PC-9 (cell line): ENCODE data around the gene SERTAD2. TPM values are rescaled to one million over a fixed set of nuclear protein-coding genes. Genes with fewer than 3 reads are reported as not detected.

Source experiments
- BruUV-seq: library from RNA; stranded (reverse); fragments of 400-500 nt; replicated peaks from 2 replicates; lab custom pipeline; 2021; lab: Mats Ljungman, UMichigan
- CTCF ChIA-PET: fragments of 300-600 bp; sonication (Branson Sonifier 250); formaldehyde crosslinking; loops from one replicate; lab custom pipeline; 2022; ENCODE audit warnings: antibody characterized with exemption; lab: Charles Lee
- POLR2A ChIA-PET: fragments of 300-600 bp; sonication (Branson Sonifier 250); formaldehyde crosslinking; loops from one replicate; lab custom pipeline; 2022; ENCODE audit warnings: antibody characterized with exemption; ENCODE audit not compliant: unreplicated experiment; lab: Charles Lee
- DNase-seq, 2 experiments: peaks; one replicate each; pipeline versions ENCODE4 v3.0.0 to v3.0.0-alpha.2; 2015 to 2022; ENCODE audit warnings: mixed read lengths in 1 of 2
- H2AFZ ChIP-seq: fragments of 200-600 bp; sonication (generic); 2 replicates; pipeline ENCODE4 v1.8.1; 2017; ENCODE audit warnings: antibody characterized with exemption
- H3F3A ChIP-seq: fragments of 200-600 bp; sonication (generic); 2 replicates; pipeline ENCODE4 v1.8.1; 2017; ENCODE audit warnings: antibody characterized with exemption, mild to moderate bottlenecking, low read depth; ENCODE audit not compliant: insufficient read depth
- H3K27ac ChIP-seq: fragments of 200-600 bp; sonication (generic); 2 replicates; pipeline ENCODE4 v1.6.1; 2016; ENCODE audit warnings: mixed run types
- H3K27me3 ChIP-seq: fragments of 200-600 bp; sonication (generic); 2 replicates; pipeline ENCODE4 v1.6.1; 2016; ENCODE audit warnings: low read depth, mixed run types; ENCODE audit not compliant: insufficient read depth
- H3K36me3 ChIP-seq: fragments of 200-600 bp; sonication (generic); 2 replicates; pipeline ENCODE4 v1.6.1; 2016; ENCODE audit warnings: low read depth, mixed run types
- H3K4me1 ChIP-seq: fragments of 200-600 bp; sonication (generic); replicated peaks from 2 replicates; pipeline ENCODE4 v1.6.1; 2016; ENCODE audit warnings: mixed run types; ENCODE audit not compliant: insufficient read depth
- H3K4me2 ChIP-seq: fragments of 200-600 bp; sonication (generic); 2 replicates; pipeline ENCODE4 v1.6.1; 2017; ENCODE audit warnings: mixed run types
- H3K4me3 ChIP-seq: fragments of 200-600 bp; sonication (generic); 2 replicates; pipeline ENCODE4 v1.6.1; 2016; ENCODE audit warnings: mixed run types
- H3K79me2 ChIP-seq: fragments of 200-600 bp; sonication (generic); 2 replicates; pipeline ENCODE4 v1.6.1; 2017; ENCODE audit warnings: low read depth, mixed run types
- H3K9me2 ChIP-seq: fragments of 200-600 bp; sonication (generic); 2 replicates; pipeline ENCODE4 v1.8.1; 2017; ENCODE audit warnings: mild to moderate bottlenecking; ENCODE audit not compliant: insufficient read depth
- H3K9me3 ChIP-seq: fragments of 200-600 bp; sonication (generic); 2 replicates; pipeline ENCODE4 v1.8.1; 2016; ENCODE audit warnings: low read depth; ENCODE audit not compliant: insufficient read depth
- H4K20me1 ChIP-seq: fragments of 200-600 bp; sonication (generic); 2 replicates; pipeline ENCODE4 v1.8.1; 2017; ENCODE audit not compliant: insufficient read depth
- EZH2 ChIP-seq: fragments of 200-600 bp; sonication (generic); IDR thresholded peaks from 2 replicates; pipeline ENCODE4 v1.8.0; 2017; ENCODE audit warnings: antibody characterized with exemption, low read depth
- intact Hi-C: fragments of 100-400 bp; cut with micrococcal nuclease; formaldehyde crosslinking; loops from one replicate; pipeline ENCODE4 v1.10.0; 2022; ENCODE audit not compliant: unreplicated experiment
- total RNA-seq: library from RNA; stranded (reverse); gene quantifications from 2 replicates; pipeline ENCODE4 v1.2.3, GENCODE V29; 2021
- TF ChIP-seq, protein P1 (sequence below): fragments of 200-600 bp; sonication (generic); conservative IDR thresholded peaks from 2 replicates; pipeline ENCODE4 v1.6.1; 2017; ENCODE audit warnings: mixed run types, antibody characterized with exemption, mild to moderate bottlenecking, moderate library complexity

SERTAD2 gene
- total RNA-seq, 1 experiment from 2014 or later, result 31.4 TPM

DNA sequence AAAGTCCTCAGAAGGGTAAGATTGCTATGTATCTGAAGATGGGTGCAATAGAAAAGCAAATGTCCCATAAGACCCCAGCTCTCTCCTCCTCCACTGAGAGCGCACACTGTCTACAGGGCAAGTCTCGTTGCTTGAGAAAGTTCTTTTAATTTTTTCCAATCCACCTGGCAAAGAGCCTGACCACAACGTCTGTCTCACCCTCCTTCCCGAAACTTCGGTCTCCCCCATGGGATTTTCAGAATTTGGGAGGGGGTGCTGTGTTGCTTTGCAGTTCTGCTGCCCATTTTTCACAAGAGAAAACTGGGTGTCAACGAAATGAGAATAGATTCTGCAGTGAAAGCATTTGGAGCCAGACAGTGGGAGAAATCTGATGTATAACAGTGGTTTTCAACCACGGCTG, 40.4 kb downstream of the SERTAD2 start:
- Histone ChIP-seq H3K4me2 (no peak overlapping the region), H3K36me3 (no peaks in the 10 kb centered on the region), H3K79me2 (no peaks in the 10 kb centered on the region), H3K9me2 (no peaks in the 10 kb centered on the region), H4K20me1 (no peaks in the 10 kb centered on the region), H3K9me3 (no peaks in the 10 kb centered on the region), H3K4me1 (peaks cover 13% of the 10 kb centered on the region), H3K27me3 (no peaks in the 10 kb centered on the region), H3K27ac (no peak overlapping the region), H3F3A (peaks cover 3% of the 10 kb centered on the region), H2AFZ (no peak overlapping the region), H3K4me3 (no peak overlapping the region)
- ChIA-PET CTCF (no interaction called here), POLR2A (no interaction called here)
- no peak for DNase-seq
- no peak for TF ChIP-seq EZH2
- TF ChIP-seq, protein P1, sequence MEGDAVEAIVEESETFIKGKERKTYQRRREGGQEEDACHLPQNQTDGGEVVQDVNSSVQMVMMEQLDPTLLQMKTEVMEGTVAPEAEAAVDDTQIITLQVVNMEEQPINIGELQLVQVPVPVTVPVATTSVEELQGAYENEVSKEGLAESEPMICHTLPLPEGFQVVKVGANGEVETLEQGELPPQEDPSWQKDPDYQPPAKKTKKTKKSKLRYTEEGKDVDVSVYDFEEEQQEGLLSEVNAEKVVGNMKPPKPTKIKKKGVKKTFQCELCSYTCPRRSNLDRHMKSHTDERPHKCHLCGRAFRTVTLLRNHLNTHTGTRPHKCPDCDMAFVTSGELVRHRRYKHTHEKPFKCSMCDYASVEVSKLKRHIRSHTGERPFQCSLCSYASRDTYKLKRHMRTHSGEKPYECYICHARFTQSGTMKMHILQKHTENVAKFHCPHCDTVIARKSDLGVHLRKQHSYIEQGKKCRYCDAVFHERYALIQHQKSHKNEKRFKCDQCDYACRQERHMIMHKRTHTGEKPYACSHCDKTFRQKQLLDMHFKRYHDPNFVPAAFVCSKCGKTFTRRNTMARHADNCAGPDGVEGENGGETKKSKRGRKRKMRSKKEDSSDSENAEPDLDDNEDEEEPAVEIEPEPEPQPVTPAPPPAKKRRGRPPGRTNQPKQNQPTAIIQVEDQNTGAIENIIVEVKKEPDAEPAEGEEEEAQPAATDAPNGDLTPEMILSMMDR, result no peak
- intact Hi-C loops, result no loop called here
- no TSS peak for BruUV-seq

DNA sequence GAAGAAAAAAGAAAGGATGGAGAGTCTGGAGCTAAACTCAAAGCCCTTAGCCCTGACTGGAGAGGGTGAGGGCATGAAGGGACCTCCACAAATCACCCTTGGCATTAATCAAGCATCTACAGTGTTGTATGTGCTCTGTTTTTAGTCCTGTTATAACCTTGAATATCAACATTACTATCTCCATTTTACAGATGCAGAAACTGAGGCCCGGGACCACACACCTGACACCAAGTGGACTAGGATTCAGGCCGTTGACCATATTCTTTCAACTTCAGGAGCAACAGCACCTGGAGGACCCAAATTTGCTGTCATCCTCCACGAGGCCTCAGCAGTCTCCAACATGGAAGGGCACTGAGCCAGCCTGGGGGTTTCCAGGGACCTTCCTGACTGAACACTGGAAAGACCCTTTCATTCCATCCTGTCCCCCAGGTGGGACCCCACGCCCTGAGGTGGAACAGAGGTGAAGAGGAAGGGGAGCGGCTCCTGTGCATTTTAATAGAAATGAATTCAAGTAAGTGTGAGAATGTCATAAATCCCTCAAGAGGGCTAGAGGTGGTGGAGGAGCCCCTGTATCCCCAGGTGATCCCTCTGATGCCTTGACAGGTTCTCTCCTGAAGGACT, 41.0 kb downstream of the SERTAD2 start:
- TF ChIP-seq, protein P1, result no peak
- no peak for TF ChIP-seq EZH2
- ChIA-PET POLR2A (no interaction called here), CTCF (no interaction called here)
- Histone ChIP-seq H3K27ac (no peak overlapping the region), H3K4me3 (no peak overlapping the region), H4K20me1 (no peaks in the 10 kb centered on the region), H2AFZ (no peak overlapping the region), H3K9me3 (no peaks in the 10 kb centered on the region), H3K4me2 (no peak overlapping the region), H3K27me3 (no peaks in the 10 kb centered on the region), H3F3A (peaks cover 7% of the 10 kb centered on the region), H3K79me2 (no peaks in the 10 kb centered on the region), H3K9me2 (no peaks in the 10 kb centered on the region), H3K4me1 (peaks cover 19% of the 10 kb centered on the region), H3K36me3 (no peaks in the 10 kb centered on the region)
- no peak for DNase-seq
- BruUV-seq, result no TSS peak
- intact Hi-C loops, result no loop called here

DNA sequence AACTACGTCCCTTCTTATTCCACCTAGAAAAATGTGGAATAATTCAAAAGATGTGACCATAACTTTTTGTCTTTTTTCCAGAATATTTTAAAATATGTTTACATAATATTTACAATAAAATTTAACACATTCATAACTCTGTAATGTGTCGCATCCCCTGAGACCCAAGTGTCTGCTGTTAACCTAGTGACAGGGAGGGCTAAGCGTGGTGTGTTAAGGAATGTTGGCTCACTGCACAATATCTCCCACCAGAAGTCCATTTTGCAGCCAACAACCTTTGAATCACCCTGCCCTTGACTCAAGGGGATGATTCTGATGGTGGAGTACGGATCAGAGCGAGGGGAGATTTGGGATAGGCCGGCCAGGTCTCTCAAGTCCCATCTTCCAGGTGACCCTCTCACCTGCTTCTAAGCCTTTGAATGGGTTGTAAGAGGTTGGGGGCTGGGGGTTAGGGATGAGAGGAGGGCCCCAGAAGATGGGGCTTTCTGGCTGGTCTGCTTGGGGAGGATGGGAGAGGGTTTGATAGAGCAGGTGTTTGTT, 43.3 kb downstream of the SERTAD2 start:
- Histone ChIP-seq H3K27me3 (no peaks in the 10 kb centered on the region), H3K9me3 (no peaks in the 10 kb centered on the region), H2AFZ (no peak overlapping the region), H3K4me3 (no peak overlapping the region), H3K36me3 (no peaks in the 10 kb centered on the region), H3K79me2 (no peaks in the 10 kb centered on the region), H4K20me1 (no peaks in the 10 kb centered on the region), H3K4me2 (no peak overlapping the region; the same call in 1 of the 2 replicates), H3K9me2 (no peaks in the 10 kb centered on the region), H3K4me1 (peaks cover 40% of the 10 kb centered on the region), H3F3A (peaks cover 28% of the 10 kb centered on the region), H3K27ac (no peak overlapping the region)
- BruUV-seq, result no TSS peak
- no peak for DNase-seq
- TF ChIP-seq, protein P1, result no peak
- TF ChIP-seq EZH2, result no peak
- POLR2A ChIA-PET, result no interaction called here
- CTCF ChIA-PET, result no interaction called here
- intact Hi-C loops, result no loop called here
